CD14-positive monocyte (primary cell): ENCODE measurements around the gene CSPG5. TPM values are rescaled to one million over a fixed set of nuclear protein-coding genes. Genes with fewer than 3 reads are reported as not detected.
A peak's percentile ranks its signal among the peaks of the same experiment; 100 is the strongest.

ENCODE experiments used
- DNase-seq, 3 donors: peaks; one replicate each; pipeline ENCODE4 v3.0.0-alpha.2; 2011 to 2022
- H2AFZ ChIP-seq: 2 replicates; pipeline ENCODE4 v1.6.0; 2012; ENCODE audit warnings: mild to moderate bottlenecking, low read depth, low read length, inconsistent platforms; ENCODE audit not compliant: insufficient read depth, poor library complexity, severe bottlenecking
- H3K27ac ChIP-seq, 2 donors: 1 replicate in 1 of 2; 2 replicates in 1 of 2; pipeline ENCODE4 v1.5.1; 2012 to 2013; ENCODE audit warnings: low read length in 2 of 2, control low read depth in 1 of 2, inconsistent platforms in 1 of 2, low read depth in 1 of 2, mild to moderate bottlenecking in 1 of 2
- H3K27me3 ChIP-seq, 2 donors: one replicate each; pipeline versions ENCODE4 v1.6.0 to v1.6.1; 2011 to 2013; ENCODE audit warnings: low read length in 2 of 2; ENCODE audit not compliant: control insufficient read depth in 2 of 2, insufficient read depth in 2 of 2
- H3K36me3 ChIP-seq, 2 donors: replicated peaks in 1 of 2; 1 replicate in 1 of 2; 2 replicates in 1 of 2; pipeline versions ENCODE4 v1.5.1 to v1.6.1; 2012 to 2013; ENCODE audit warnings: low read length in 2 of 2, control low read depth in 1 of 2, inconsistent platforms in 1 of 2, mild to moderate bottlenecking in 1 of 2; ENCODE audit not compliant: insufficient read depth in 2 of 2, control insufficient read depth in 1 of 2
- H3K4me1 ChIP-seq, 2 donors: 1 replicate in 1 of 2; 2 replicates in 1 of 2; pipeline versions ENCODE4 v1.5.1 to v1.6.1; 2012 to 2013; ENCODE audit warnings: low read length in 2 of 2, control low read depth in 1 of 2, inconsistent platforms in 1 of 2, mild to moderate bottlenecking in 1 of 2, moderate library complexity in 1 of 2; ENCODE audit not compliant: insufficient read depth in 2 of 2, control insufficient read depth in 1 of 2
- H3K4me2 ChIP-seq: replicated peaks from 2 replicates; pipeline ENCODE3; 2012; ENCODE audit warnings: low read length, moderate library complexity, mild to moderate bottlenecking; ENCODE audit not compliant: poor library complexity, severe bottlenecking; ENCODE audit errors: extremely low read depth
- H3K4me3 ChIP-seq, 3 experiments: fragments of 200-600 bp in 1 of 3; sonication (generic) in 1 of 3; replicated peaks in 1 of 3; 1 replicate in 2 of 3; 2 replicates in 1 of 3; pipeline ENCODE4 v1.5.1; 2011 to 2013; ENCODE audit warnings: low read length in 3 of 3, mild to moderate bottlenecking in 3 of 3, control low read depth in 2 of 3, low read depth in 2 of 3, inconsistent platforms in 1 of 3, moderate library complexity in 1 of 3
- H3K79me2 ChIP-seq: 2 replicates; pipeline ENCODE4 v1.6.0; 2012; ENCODE audit warnings: mild to moderate bottlenecking, control low read depth, inconsistent platforms, low read length, moderate library complexity; ENCODE audit not compliant: insufficient read depth
- H3K9ac ChIP-seq: 2 replicates; pipeline ENCODE4 v1.6.0; 2017; ENCODE audit warnings: low read length, mild to moderate bottlenecking; ENCODE audit not compliant: insufficient read depth, poor library complexity, severe bottlenecking
- H3K9me3 ChIP-seq, 2 donors: replicated peaks in 1 of 2; 1 replicate in 1 of 2; 2 replicates in 1 of 2; pipeline versions ENCODE4 v1.5.1 to v1.6.1; 2012 to 2013; ENCODE audit warnings: low read length in 2 of 2, control low read depth in 1 of 2; ENCODE audit not compliant: control insufficient read depth in 1 of 2, insufficient read depth in 1 of 2
- H4K20me1 ChIP-seq: 2 replicates; pipeline ENCODE4 v1.6.0; 2012; ENCODE audit warnings: mild to moderate bottlenecking, low read length, control low read depth, moderate library complexity; ENCODE audit not compliant: insufficient read depth
- H3K27ac Mint-ChIP-seq, 7 donors: one replicate each; pipeline ENCODE4 v1.8.0; 2020; ENCODE audit warnings: mild to moderate bottlenecking in 7 of 7, mixed read lengths in 7 of 7, moderate library complexity in 6 of 7, inconsistent platforms in 2 of 7
- H3K27me3 Mint-ChIP-seq, 3 donors: one replicate each; pipeline ENCODE4 v1.8.0; 2021 to 2022; ENCODE audit warnings: low read depth in 3 of 3, mild to moderate bottlenecking in 3 of 3, mixed read lengths in 3 of 3, moderate library complexity in 3 of 3, inconsistent platforms in 1 of 3
- H3K36me3 Mint-ChIP-seq, 2 donors: one replicate each; pipeline ENCODE4 v1.8.0; 2020; ENCODE audit warnings: mixed read lengths in 2 of 2, inconsistent platforms in 1 of 2, mild to moderate bottlenecking in 1 of 2
- H3K4me1 Mint-ChIP-seq: one replicate; pipeline ENCODE4 v1.8.0; 2020; ENCODE audit warnings: mild to moderate bottlenecking, mixed read lengths
- H3K4me3 Mint-ChIP-seq, 2 donors: one replicate each; pipeline ENCODE4 v1.8.0; 2020; ENCODE audit warnings: mild to moderate bottlenecking in 2 of 2, mixed read lengths in 2 of 2, moderate library complexity in 1 of 2
- H3K9me3 Mint-ChIP-seq, 7 donors: one replicate each; pipeline ENCODE4 v1.8.0; 2020 to 2022; ENCODE audit warnings: mixed read lengths in 7 of 7, mild to moderate bottlenecking in 6 of 7, moderate library complexity in 6 of 7, inconsistent platforms in 2 of 7
- WGBS: methylation state at CpG from one replicate; pipeline ENCODE4 v1.1.5; 2013; ENCODE audit warnings: missing lambda C conversion rate; ENCODE audit not compliant: insufficient coverage; 5-methylcytosine and 5-hydroxymethylcytosine counted together
- intact Hi-C, 2 donors: fragments of 100-400 bp; cut with micrococcal nuclease; formaldehyde crosslinking; loops; one replicate each; pipeline versions ENCODE4 v1.15.0 to v1.15.1; 2023
- polyA plus RNA-seq, 3 donors: library from polyadenylated mRNA; depleted of rRNA in 1 of 3; unstranded in 2 of 3; stranded (reverse) in 1 of 3; fragments of 300-500 nt in 2 of 3; fragments of >200 nt in 1 of 3; fragmentation: Illumina TruSeq in 2 of 3; gene quantifications; 1 replicate in 2 of 3; 2 replicates in 1 of 3; pipeline ENCODE4 v1.2.3, GENCODE V29; 2012 to 2021
- TF ChIP-seq, protein P1 (sequence below): fragments of 200-600 bp; IDR thresholded peaks from one replicate; pipeline ENCODE4 v1.8.0; 2022; ENCODE audit warnings: antibody characterized with exemption, mild to moderate bottlenecking

Gene CSPG5
- polyA plus RNA-seq, 3 donors = not detected

DNA sequence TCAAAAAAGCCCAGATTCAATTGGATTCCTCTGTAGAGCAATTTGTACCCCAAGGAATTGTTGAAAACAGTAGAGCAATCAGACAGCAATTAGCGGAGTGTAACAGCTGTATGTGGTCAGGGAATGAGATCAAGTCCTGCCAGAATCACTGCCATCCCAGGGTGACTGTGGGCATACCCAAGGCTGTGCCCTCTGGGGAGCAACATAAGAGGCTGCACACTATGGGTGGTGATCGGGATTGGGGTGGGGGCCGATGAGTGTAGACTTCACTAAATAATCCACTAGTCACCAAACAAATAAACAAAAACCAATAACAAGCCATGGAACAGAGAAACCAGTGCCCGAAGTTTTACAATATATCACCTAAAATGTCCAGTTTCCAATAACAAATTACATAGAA, 53.0 kb downstream of the CSPG5 start:
- WGBS = no CpG with 5 or more reads among the region's 4 CpGs
- Histone ChIP-seq H3K9ac (no peak overlapping the region), H3K4me2 (no peak overlapping the region), H3K36me3 (no peaks in the 10 kb centered on the region), H2AFZ (no peak overlapping the region), H3K4me3 (no peak overlapping the region), H4K20me1 (no peaks in the 10 kb centered on the region), H3K9me3 (no peaks in the 10 kb centered on the region), H3K4me1 (peaks cover 4 to 8% of the 10 kb centered on the region in 2 donors), H3K27ac (no peak overlapping the region), H3K27me3 (no peaks in the 10 kb centered on the region), H3K79me2 (no peaks in the 10 kb centered on the region)
- Mint-ChIP-seq H3K27me3 (peaks cover 0 to 5% (median 4%) of the 10 kb centered on the region in 3 donors), H3K9me3 (peaks cover 1 to 8% (median 4%) of the 10 kb centered on the region in 7 donors), H3K36me3 (no peaks in the 10 kb centered on the region), H3K4me1 (peaks cover 11% of the 10 kb centered on the region), H3K4me3 (no peak overlapping the region), H3K27ac (no peak overlapping the region)
- intact Hi-C loops = loop anchor here in 1 of 2 donors (5.0 kb wide), 1 partner anchor 462 kb away; no protein-coding TSS in a partner anchor
- no peak for DNase-seq
- TF ChIP-seq, protein P1, sequence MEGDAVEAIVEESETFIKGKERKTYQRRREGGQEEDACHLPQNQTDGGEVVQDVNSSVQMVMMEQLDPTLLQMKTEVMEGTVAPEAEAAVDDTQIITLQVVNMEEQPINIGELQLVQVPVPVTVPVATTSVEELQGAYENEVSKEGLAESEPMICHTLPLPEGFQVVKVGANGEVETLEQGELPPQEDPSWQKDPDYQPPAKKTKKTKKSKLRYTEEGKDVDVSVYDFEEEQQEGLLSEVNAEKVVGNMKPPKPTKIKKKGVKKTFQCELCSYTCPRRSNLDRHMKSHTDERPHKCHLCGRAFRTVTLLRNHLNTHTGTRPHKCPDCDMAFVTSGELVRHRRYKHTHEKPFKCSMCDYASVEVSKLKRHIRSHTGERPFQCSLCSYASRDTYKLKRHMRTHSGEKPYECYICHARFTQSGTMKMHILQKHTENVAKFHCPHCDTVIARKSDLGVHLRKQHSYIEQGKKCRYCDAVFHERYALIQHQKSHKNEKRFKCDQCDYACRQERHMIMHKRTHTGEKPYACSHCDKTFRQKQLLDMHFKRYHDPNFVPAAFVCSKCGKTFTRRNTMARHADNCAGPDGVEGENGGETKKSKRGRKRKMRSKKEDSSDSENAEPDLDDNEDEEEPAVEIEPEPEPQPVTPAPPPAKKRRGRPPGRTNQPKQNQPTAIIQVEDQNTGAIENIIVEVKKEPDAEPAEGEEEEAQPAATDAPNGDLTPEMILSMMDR = no peak

DNA sequence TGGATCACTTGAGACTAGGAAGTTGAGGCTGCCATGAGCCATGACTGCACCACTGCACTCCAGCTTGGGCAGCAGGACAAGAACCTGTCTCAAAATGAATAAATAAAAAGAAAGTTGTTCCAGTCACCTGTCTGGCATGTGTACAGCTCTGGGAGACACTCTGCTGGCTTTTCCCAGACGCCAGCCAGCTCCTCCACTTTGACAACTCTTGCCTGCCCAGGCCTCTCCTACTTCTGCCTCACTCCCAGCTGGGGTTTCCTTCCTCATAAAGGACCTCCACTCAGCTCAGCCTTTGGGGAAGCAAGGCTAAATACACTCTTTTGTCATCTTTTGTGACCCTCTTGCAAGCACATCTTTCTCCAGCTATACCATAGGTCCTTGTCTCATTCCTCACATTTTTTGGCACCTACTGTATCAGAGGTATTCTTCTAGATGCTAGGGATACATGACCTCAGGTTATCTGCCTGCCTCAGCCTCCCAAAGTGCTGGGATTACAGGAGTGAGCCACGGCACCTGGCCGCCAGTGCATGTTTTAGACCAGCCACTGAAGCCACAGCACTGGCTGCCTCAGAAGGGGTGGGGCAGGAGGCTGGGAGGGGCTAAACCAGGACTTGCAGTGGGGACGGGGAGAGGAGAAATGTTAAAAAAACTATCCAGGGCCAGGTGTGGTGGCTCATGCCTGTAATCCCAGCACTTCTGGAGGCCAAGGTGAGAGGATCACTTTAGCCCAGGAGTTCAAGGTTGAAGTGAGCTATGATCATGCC, 55.2 kb downstream of the CSPG5 start:
- Mint-ChIP-seq H3K27me3 (peaks cover 0 to 5% (median 0%) of the 10 kb centered on the region in 3 donors), H3K9me3 (peaks cover 0 to 6% (median 4%) of the 10 kb centered on the region in 7 donors)
- H2AFZ ChIP-seq = peak overlapping the region; percentile 26

More for the DNA sequence above, 55.2 kb downstream of the CSPG5 start:
- Histone ChIP-seq H3K27me3 (no peaks in the 10 kb centered on the region), H3K79me2 (no peaks in the 10 kb centered on the region), H4K20me1 (no peaks in the 10 kb centered on the region), H3K27ac (no peak overlapping the region), H3K4me1 (peaks cover 4 to 8% of the 10 kb centered on the region in 2 donors), H3K9ac (no peak overlapping the region), H3K36me3 (no peaks in the 10 kb centered on the region), H3K4me3 (no peak overlapping the region), H3K9me3 (no peaks in the 10 kb centered on the region), H3K4me2 (no peak overlapping the region)
- intact Hi-C loops = loop anchor here in 1 of 2 donors (5.0 kb wide), 1 partner anchor 279 kb away; the partner anchor contains the start of gene DHX30
- WGBS = 33% methylated on average over 3 of the region's 4 CpGs
- Mint-ChIP-seq H3K27ac (peak overlapping the region in 1 of 7 donors; percentile 72), H3K36me3 (no peaks in the 10 kb centered on the region), H3K4me1 (peaks cover 11% of the 10 kb centered on the region), H3K4me3 (no peak overlapping the region)
- DNase-seq = no peak
- TF ChIP-seq, protein P1 = no peak
